HUDEP-2 (cell line): ENCODE data around the gene RAB11B.
"Not testable (repeated sequence)": the region's sequence is repeated elsewhere in the genome, so short reads cannot be mapped to it uniquely, and the experiment has no call there.

Experiments
- DNase-seq, 76 experiments: peaks; one replicate each; lab custom pipeline; 2025; ENCODE audit not compliant: unreplicated experiment in 76 of 76; lab: John Stamatoyannopoulos, UW

The RAB11B gene

DNA sequence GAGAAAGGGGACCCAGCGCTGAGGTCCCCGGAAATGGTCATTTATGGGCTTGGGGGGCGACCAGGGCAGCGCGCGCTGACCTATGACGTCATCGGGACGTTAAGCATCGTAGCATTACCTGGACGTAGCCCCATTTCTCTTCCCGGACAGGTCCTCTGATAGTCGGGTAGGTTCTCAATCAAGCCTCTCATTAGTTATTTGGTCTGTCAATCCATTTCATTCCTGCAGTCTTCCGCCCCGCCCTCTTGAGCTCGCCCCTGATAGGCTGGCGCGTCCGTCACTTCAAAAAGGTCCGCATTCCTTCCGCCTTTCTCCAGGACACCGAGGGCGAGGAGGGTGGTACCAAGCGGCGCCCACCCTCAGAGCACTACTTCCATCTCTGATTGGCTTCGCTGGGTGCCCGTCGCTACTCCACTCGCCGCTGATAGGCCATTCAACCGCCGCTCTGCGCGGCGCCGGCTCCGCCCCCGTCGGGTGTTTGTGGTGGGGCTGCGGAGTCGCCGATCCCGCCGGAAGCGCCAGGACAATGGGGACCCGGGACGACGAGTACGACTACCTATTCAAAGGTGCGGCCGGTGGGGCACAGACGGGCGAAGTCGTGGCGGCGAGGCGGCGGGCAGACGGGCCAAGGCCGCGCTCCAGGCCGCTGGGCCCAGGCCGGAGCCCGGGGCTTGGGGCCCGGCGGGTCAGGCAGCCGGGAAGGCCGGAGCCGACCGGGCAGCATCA lies at the start of gene RAB11B:
Gene RAB11B, plus strand, starts transcription at position 470 of the 726 bp plus-strand sequence. Its CDS starts 57 bp downstream, at position 527.
- peak in 75 of 76 experiments; percentile 84 to 100 (median 100) for DNase-seq

DNA sequence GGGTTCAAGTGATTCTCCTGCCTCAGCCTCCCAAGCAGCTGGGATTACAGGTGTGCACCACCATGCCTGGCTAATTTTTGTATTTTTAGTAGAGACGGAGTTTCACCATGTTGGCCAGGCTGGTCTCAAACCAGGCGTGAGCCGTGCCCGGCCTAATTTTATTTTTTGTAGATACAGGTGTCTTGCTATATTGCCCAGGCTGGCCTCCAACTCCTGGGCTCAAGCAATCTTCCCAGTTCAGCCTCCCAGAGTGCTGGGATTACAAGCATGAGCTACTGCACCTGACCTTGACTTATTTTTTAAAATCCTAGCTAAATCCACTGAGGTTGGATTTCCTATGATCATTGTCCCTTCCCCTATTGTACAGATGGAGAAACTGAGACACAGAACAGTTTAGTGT lies 48.7 kb upstream of the RAB11B start:
- not testable (repeated sequence) for DNase-seq

DNA sequence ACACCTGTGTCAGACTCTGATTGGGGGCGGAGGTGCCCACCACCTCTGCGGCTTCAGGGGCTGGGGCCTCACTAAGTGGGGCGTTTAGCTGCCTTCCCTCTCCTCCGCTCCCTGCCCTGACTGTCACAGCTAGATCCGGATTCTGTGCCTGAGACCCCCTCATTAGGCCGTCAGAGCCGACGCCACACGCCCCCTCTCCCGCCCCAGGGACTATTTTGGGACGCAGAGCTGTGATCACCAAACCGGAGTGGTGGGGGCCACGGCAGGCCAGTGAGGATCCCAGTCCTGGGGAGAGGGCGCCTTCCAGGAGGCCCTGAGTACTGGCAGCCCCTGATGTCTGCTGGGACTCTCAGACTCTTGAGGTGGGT lies 47.9 kb upstream of the RAB11B start:
- no peak for DNase-seq

DNA sequence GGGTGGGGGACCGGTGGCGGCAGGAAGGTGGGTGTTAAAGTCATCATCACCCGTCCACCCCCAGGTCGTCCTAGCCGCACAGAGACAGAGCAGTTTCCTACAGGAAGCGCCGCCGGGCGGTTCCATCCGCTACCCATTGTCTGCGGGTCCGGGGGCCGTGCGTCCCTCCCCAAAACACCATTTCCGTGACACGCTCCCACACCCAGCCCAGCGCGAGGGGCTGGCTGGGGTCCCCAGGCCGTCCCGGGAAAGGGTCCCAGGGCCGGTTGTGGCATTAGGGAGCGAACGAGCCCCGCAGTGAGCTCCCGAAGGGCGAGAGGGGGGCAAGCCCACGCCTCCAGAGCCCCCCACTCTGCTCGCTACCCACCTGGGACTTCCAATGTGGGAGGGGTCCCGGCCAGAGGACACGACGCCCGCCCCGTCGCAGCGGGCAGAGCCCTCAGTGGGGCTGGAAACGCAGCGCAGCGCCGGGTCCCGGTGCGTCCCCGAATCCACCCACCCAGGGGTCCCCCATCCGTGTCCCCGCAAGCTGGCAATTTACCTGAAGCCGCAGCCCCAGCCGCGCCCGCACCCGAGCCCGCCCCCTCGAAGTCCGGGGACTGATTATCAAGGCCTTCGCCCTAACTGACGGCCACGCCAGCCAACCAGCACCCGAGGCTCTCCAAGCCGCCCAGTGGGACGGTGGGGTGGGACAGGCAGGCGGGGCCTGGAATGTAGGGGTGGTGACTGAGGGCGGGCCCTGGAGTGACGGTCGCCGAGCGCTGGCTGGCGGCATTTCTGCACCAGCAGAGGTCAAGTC lies 47.3 kb upstream of the RAB11B start, which contains the start of gene KANK3:
Gene KANK3, minus strand, starts transcription at position 579 of the 799 bp plus-strand sequence. CDS start 5,434 bp downstream, outside the sequence.
- DNase-seq = peak; percentile 63 to 99 (median 97)

DNA sequence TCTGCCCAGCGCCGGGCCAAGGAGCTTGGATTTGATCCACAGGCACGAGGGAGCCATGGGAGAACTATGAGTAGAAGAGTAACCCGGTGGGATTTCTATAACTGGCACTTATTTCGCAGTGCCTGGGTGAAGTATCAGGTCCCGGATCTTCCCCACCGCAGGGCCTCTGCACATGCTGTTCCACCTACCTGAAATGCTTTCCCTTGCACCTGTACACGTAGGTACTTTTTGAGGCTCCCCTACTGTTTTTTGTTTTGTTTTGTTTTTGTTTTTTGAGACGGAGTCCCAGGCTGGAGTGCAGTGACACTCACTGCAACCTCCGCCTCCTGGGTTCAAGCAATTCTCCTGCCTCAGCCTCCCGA lies 46.7 kb upstream of the RAB11B start:
- no peak for DNase-seq

DNA sequence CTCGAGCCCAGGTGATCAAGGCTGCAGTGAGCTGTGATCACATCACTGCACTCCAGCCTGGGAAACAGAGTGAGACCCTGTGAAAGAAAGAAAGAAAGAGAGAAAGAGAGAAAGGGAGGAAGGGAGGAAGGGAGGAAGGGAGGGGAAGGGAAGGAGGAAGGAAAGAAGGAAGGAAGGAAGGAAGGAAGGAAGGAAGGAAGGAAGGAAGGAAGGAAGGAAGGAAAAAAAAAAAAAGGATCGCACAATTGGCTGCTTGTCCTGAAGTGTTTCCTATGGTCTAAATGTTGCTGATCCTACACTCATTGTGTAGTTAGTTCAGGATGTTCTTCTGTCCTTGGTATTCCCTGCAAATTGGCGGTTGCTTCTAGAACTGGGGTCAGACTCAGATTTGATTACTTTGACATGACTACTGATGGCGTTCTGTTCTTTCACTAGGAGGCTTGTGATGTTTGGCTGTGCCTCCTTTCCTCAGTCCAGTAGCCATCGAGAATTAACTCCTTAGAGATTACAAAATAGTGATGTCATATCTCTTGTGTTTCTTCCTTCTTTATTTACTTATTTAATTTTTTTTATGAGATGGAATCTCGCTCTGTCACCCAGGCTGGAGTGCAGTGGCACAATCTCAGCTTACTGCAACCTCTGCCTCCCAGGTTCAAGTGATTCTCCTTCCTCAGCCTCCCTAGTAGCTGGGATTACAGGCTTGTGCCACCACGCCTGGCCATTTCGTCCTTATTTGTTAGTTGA lies 40.4 kb upstream of the RAB11B start:
- DNase-seq = not testable (repeated sequence)

DNA sequence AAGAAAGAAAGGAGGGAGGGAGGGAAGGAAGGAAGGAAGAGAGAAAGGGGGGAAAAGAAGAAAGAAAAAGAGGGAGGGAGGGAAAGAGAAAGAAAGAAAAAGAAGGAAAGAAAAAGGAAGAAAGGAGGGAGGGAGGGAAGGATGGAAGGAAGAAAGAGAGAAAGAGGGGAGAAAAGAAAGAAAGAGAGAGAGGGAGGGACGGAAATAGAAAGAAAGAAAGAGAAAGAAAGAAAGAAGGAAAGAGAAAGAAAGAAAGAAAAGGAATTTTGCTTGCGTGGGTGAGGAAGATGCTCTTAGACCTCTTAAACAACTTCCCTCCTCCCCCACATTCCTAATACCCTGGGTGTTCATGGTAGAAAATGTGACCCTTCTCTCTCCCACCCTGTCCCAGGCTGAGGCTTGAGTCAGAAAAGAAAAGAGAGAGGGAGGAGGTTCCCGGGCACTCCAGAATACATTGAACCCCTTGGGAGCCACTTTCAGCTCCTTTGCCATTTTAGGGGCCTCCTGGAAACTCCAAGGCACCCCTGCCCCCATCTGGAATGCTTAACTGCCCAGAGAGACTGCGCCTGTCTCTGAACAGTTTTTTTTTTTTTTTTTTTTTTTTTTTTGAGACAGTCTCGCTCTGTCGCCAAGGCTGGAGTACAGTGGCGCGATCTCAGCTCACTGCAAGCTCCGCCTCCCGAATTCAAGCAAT lies 37.9 kb upstream of the RAB11B start:
- no peak for DNase-seq

DNA sequence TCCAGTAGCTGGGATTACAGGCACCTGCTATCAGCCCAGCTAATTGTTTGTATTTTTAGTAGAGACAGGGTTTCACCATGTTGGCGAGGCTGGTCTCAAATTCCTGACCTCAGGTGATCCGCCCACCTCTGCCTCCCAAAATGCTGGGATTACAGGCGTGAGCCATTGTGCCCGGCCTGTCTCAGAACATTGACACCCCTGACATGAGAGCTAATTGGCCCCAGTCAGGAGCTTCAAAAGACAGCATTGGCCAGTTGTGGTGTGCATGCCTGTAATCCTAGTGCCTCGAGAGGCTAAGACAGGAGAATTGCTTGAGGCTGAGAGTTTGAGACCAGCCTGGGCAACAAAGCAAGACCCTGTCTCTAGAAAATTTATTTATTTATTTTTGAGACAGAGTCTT lies 37.3 kb upstream of the RAB11B start:
- DNase-seq = not testable (repeated sequence)

DNA sequence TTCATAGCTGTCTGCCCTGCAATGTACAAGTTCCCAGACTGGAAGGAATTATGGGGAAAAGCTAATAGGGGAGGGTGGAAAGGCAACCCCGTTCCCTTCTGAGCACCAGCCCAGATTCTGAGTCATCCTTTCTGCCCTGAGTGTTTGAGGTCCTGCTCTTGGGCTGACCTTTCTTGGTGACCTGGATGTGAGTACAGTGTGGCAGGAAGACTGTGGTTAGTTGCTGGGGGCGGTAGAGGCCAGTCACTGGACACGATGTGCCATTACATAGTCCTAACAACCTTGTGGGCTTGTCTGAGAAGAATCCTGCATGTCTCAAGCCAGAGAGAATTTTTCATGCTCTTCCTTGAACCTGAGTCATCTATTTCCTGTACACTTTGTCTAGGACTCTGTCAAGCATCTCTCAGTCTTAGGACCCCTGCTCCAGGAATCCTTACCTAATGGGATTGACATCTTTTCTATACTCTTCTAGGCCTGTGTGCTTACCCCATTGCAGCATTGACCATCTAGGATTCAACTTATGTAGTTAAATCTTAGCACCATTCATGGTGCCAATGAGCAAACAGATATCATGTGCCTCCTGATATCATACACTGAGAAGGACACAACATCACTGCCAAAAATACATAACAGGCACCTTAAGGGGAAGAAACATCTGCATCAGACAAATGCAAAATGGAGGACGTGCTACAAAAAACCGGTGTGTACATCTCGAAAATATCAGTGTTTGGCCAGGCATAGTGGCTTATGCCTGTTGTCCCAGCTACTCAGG lies 34.3 kb upstream of the RAB11B start:
- DNase-seq = peak in 8 of 76 experiments; percentile 20 to 45 (median 30)

DNA sequence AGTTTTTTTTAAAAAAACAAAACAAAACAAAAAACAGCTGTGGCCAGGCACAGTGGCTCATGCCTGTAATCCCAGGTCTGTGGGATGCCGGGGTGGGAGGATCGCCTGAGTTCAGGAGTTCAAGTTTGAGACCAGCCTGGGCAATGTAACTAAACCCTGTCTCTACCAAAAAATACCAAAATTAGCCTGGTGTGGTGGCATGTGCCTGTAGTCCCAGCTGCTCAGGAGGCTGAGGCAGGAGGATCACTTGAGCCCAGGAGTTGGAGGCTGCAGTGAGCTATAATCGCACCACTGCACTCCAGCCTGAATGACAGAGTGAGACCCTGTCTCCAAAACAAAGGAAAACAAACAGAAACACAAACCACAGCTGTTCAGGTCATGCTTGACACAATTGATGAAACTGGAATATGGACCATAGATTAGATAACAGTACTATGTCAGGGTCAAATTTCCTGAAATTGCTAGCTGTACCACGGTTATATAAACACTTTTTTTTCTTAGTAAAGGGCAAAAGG lies 33.1 kb upstream of the RAB11B start:
- DNase-seq = no peak

DNA sequence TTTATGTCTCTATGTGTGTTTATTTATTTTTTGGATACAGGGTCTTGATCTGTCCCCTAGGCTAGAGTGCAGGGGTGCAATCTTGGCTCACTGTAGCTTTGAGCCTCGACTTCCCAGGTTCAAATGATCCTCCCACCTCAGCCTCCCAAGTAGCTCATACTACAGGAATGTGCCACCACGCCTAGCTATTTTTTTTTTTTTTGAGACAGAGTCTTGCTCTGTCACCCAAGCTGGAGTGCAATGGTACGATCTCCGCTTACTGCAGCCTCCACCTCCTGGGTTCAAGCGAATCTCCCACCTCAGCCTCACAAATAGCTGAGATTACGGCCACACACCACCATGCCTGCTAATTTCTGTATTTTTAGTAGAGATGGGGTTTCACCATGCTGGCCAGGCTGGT lies 31.2 kb upstream of the RAB11B start:
- no peak for DNase-seq

DNA sequence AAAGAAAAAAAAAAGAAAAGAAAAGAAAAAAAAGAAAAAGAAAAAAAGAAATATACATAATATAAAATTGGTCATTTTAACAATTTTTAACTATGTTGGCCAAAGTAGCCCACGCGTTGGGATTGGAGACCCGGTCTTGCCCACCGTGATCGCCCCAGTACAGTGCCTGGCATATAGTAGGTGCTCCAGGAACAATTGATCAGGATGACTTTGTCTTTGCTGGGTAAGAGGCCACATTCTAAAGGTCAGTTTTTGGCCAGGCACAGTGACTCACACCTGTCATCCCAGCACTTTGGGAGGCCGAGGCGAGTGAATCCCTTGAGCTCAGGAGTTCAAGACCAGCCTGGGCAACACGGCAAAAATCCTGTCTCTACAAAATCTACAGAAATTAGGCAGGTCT lies 30.0 kb upstream of the RAB11B start:
- no peak for DNase-seq

DNA sequence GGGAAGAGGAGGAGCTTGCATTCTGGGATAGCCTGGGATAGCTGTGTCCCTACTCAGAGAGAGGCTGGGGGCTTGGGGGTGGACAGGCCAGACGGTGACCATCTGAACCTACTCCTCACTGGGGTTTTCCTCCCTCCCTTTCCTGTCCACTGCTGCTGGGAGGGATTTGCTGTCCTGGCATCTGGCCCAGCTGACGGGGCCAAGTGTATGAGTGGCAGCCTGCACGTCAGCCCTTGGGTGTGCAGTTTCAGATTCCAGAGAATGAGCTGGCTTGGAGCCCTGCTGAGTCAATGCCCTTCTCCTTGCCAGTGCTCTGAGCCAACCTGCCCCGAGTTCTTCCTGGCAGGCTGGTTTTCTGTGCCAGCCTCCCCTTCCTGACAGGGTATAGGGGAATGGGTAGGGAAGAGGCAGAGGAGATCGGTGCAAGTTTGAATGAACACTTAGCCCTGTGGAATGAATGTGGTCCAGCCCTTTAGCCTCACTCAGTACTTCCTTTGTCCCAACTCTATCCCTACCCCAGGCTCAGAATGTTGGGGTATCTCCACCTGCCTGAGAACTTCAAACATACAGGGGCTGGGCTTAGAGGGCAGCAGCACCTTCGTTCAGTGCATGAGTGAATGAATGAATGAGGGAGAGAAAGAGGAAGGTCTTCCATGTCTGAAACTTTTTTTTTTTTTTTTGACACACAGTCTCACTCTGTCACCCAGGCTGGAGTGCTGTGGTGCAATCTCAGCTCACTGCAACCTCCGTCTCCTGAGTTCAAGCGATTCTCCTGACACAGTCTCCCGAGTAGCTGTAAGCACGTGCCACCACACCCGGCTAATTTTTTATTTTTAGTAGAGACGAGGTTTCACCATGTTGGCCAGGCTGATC lies 28.0 kb upstream of the RAB11B start:
- peak in 74 of 76 experiments; percentile 29 to 95 (median 86) for DNase-seq

DNA sequence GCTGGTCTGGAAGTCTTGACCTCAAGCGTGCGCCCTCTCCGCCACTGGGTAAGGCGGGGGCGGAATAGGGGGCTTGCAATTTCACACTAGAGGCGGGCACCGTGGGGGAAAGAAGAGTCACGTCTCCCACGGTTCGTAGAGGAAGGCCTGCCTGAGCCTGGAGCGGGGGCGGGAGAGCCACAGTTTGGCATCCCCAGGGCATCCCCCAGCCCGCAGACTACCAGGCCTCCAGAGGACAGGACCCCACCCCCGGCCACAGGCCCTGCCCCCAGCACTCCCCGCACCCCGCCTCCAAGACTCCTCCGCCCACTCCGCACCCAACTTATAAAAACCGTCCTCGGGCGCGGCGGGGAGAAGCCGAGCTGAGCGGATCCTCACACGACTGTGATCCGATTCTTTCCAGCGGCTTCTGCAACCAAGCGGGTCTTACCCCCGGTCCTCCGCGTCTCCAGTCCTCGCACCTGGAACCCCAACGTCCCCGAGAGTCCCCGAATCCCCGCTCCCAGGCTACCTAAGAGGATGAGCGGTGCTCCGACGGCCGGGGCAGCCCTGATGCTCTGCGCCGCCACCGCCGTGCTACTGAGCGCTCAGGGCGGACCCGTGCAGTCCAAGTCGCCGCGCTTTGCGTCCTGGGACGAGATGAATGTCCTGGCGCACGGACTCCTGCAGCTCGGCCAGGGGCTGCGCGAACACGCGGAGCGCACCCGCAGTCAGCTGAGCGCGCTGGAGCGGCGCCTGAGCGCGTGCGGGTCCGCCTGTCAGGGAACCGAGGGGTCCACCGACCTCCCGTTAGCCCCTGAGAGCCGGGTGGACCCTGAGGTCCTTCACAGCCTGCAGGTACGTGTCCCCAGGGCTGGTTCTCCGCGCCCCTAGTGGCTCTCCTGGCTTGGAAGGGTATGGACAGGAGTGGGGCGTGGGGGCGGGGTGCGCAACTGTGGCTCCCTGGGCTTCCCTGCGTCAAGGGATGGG lies 26.1 kb upstream of the RAB11B start, which contains the start of gene ANGPTL4:
Gene ANGPTL4, plus strand, starts transcription at position 353 of the 969 bp plus-strand sequence. Its CDS starts 167 bp downstream, at position 520.
- peak in 46 of 76 experiments; percentile 19 to 82 (median 52) for DNase-seq

DNA sequence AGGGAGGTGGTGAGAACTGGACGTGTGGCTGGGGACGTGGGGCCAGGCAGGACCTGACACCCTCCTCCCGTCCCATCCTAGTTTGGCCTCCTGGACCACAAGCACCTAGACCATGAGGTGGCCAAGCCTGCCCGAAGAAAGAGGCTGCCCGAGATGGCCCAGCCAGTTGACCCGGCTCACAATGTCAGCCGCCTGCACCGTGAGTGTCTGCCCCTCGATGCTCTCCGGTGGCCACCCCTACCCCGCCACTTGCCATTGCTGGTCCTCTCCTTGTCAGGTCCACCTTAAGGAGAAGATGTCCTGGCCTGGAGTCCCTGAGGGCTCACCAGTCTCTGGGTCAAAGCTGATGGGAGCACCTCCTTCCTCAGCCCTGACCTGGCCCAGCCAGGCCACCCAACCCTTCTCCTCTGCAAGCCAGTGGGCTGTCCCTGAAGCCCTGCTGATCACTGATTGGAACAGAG lies 24.0 kb upstream of the RAB11B start:
- peak in 1 of 76 experiments; percentile 15 for DNase-seq

DNA sequence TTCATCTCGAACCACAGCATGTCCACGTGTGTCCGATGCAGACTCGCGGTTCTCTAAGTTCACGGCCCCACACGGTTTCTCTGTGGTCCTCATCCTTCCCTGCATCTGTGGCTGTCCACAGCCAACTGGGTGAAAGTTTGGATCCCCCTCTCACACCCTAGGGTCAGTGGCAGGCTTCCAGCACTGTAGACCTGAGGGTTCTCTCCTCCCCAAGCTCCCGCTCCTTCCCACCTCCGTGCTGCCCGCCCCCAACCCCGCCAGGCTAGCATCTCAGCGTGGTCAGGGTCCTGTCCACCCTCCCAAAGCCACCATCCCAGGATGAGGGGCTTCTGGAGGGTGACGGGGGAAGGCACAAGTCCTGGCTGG lies 23.2 kb upstream of the RAB11B start:
- DNase-seq = no peak

DNA sequence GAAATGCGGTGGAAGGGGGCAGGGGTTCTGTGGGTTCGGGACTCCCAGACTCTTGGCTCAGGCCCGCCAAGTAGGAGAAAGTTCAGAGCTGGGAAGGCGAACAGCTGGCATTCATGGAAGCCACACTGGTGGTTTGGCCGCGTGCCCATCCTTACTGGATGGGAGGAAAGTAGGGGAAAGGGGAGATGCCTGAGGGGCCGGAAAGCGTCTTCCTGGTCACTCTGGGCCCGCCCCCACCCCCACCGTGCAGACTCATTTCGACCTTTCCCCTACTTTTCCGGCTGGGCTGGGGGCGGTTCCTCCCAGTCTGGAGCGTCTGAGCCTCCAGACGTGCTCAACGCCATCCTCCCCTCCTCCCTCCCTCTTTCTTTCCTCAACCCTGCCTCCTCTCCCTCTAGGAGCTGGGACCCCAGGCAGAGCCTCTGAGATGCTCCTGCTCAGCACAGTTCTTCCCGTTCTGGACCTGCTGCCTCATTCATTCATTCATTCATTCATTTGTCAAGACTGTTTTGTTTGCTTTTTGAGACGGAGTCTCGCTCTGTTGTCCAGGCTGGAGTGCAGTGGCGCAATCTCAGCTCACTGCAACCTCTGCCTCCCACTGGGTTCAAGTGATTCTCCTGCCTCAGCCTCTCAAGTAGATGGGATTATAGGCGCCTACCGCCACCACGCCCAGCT lies 22.7 kb upstream of the RAB11B start:
- no peak for DNase-seq
